ENCODE measurements around the gene ITGA11. TPM values are rescaled to one million over a fixed set of nuclear protein-coding genes. Genes with fewer than 3 reads are reported as not detected.

The ITGA11 gene
- total RNA-seq, 2 experiments from 2014 or later, result under 0.01 TPM; not detected in 1

DNA sequence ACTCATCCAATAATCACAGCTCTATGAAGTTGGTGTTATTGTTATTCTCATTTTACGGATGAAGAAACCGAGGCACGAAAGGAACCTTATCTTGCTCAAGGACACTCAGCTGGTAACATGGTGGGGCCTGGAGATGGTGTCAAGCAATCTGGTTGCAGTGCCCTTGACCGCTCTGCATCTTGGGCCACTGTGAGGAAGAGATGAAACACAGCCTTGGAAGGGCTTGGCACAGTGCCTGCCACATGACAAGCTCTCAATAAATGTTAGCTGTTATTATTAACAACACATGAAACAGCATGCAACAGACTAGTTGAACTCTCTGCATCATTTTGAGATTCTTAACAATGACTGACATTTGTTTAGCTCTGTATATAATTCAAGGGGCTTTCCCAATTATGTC, 10.1 kb upstream of the ITGA11 start:
- no peaks in the 10 kb centered on the region for H3K9me3 ChIP-seq (ENCODE audit: low read length)
- no peak overlapping the region for H3K27ac ChIP-seq (ENCODE audit: low read depth, low read length, poor library complexity, severe bottlenecking)
- POLR2A ChIA-PET, result interaction anchor here (0.5 kb wide), 1 partner anchor 219 kb away, joined by 3 read pairs; no protein-coding TSS in a partner anchor
- no peaks in the 10 kb centered on the region for H4K20me1 ChIP-seq (ENCODE audit: insufficient read depth, low read length)
- no peak overlapping the region for H2AFZ ChIP-seq (ENCODE audit: low read length)
- CTCF ChIA-PET (ENCODE audit: unreplicated experiment), result interaction anchor here (0.5 kb wide), 1 partner anchor 495 kb away, joined by 3 read pairs; no protein-coding TSS in a partner anchor
- intact Hi-C loops (cut with micrococcal nuclease; ENCODE audit: unreplicated experiment), result no loop called here
- no peaks in the 10 kb centered on the region for H3K36me3 ChIP-seq (ENCODE audit: insufficient read depth, low read length)
- no TSS peak for BruUV-seq (replicated peaks)
- no peaks in the 10 kb centered on the region for H3K79me2 ChIP-seq (ENCODE audit: insufficient read depth, low read depth, low read length)
- no peak for DNase-seq (ENCODE audit: low spot score)
- no peaks in the 10 kb centered on the region for H3K9me2 ChIP-seq (ENCODE audit: insufficient read depth, low read length)
- no peak overlapping the region for H3K4me2 ChIP-seq (ENCODE audit: low read length)
- no peak overlapping the region for H3K4me3 ChIP-seq (ENCODE audit: low read depth, low read length, poor library complexity, severe bottlenecking)
- no peaks in the 10 kb centered on the region for H3K4me1 ChIP-seq (ENCODE audit: insufficient read depth, low read length, poor library complexity, severe bottlenecking)
- no peak for TF ChIP-seq EZH2phosphoT487 (IDR thresholded peaks at IDR 0.05; ENCODE audit: borderline replicate concordance, low read depth, low read length)
- TF ChIP-seq, protein P1, sequence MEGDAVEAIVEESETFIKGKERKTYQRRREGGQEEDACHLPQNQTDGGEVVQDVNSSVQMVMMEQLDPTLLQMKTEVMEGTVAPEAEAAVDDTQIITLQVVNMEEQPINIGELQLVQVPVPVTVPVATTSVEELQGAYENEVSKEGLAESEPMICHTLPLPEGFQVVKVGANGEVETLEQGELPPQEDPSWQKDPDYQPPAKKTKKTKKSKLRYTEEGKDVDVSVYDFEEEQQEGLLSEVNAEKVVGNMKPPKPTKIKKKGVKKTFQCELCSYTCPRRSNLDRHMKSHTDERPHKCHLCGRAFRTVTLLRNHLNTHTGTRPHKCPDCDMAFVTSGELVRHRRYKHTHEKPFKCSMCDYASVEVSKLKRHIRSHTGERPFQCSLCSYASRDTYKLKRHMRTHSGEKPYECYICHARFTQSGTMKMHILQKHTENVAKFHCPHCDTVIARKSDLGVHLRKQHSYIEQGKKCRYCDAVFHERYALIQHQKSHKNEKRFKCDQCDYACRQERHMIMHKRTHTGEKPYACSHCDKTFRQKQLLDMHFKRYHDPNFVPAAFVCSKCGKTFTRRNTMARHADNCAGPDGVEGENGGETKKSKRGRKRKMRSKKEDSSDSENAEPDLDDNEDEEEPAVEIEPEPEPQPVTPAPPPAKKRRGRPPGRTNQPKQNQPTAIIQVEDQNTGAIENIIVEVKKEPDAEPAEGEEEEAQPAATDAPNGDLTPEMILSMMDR (conservative IDR thresholded peaks at IDR 0.05; ENCODE audit: low read length), result no peak

- no TSS peak for BruUV-seq (replicated peaks)
- intact Hi-C loops (cut with micrococcal nuclease; ENCODE audit: unreplicated experiment), result no loop called here
- Histone ChIP-seq H3K9me2 (ENCODE audit: insufficient read depth, low read length) (no peaks in the 10 kb centered on the region), H3K4me2 (ENCODE audit: low read length) (no peak overlapping the region), H2AFZ (ENCODE audit: low read length) (no peak overlapping the region), H3K79me2 (ENCODE audit: insufficient read depth, low read depth, low read length) (no peaks in the 10 kb centered on the region), H3K9me3 (ENCODE audit: low read length) (no peaks in the 10 kb centered on the region), H3K4me1 (ENCODE audit: insufficient read depth, low read length, poor library complexity, severe bottlenecking) (no peaks in the 10 kb centered on the region), H3K4me3 (ENCODE audit: low read depth, low read length, poor library complexity, severe bottlenecking) (no peak overlapping the region), H3K36me3 (ENCODE audit: insufficient read depth, low read length) (no peaks in the 10 kb centered on the region), H3K27ac (ENCODE audit: low read depth, low read length, poor library complexity, severe bottlenecking) (no peak overlapping the region), H4K20me1 (ENCODE audit: insufficient read depth, low read length) (no peaks in the 10 kb centered on the region)
- CTCF ChIA-PET (ENCODE audit: unreplicated experiment), result no interaction called here
- no peak for DNase-seq (ENCODE audit: low spot score)
- TF ChIP-seq EZH2phosphoT487 (IDR thresholded peaks at IDR 0.05; ENCODE audit: borderline replicate concordance, low read depth, low read length), result no peak
- TF ChIP-seq, protein P1 (conservative IDR thresholded peaks at IDR 0.05; ENCODE audit: low read length), result no peak
- POLR2A ChIA-PET, result no interaction called here
Observed at GRCh38 chr15:68441045-68441743, 9.2 kb upstream of the ITGA11 start.

- no peak for DNase-seq (ENCODE audit: low spot score)
- CTCF ChIA-PET (ENCODE audit: unreplicated experiment), result no interaction called here
- Histone ChIP-seq H3K4me3 (ENCODE audit: low read depth, low read length, poor library complexity, severe bottlenecking) (no peak overlapping the region), H3K36me3 (ENCODE audit: insufficient read depth, low read length) (no peaks in the 10 kb centered on the region), H3K79me2 (ENCODE audit: insufficient read depth, low read depth, low read length) (no peaks in the 10 kb centered on the region), H3K4me1 (ENCODE audit: insufficient read depth, low read length, poor library complexity, severe bottlenecking) (no peaks in the 10 kb centered on the region), H2AFZ (ENCODE audit: low read length) (no peak overlapping the region), H3K4me2 (ENCODE audit: low read length) (no peak overlapping the region), H3K9me3 (ENCODE audit: low read length) (no peaks in the 10 kb centered on the region), H4K20me1 (ENCODE audit: insufficient read depth, low read length) (no peaks in the 10 kb centered on the region), H3K27ac (ENCODE audit: low read depth, low read length, poor library complexity, severe bottlenecking) (no peak overlapping the region), H3K9me2 (ENCODE audit: insufficient read depth, low read length) (no peaks in the 10 kb centered on the region)
- TF ChIP-seq EZH2phosphoT487 (IDR thresholded peaks at IDR 0.05; ENCODE audit: borderline replicate concordance, low read depth, low read length), result no peak
- TF ChIP-seq, protein P1 (conservative IDR thresholded peaks at IDR 0.05; ENCODE audit: low read length), result no peak
- POLR2A ChIA-PET, result no interaction called here
- no TSS peak for BruUV-seq (replicated peaks)
- intact Hi-C loops (cut with micrococcal nuclease; ENCODE audit: unreplicated experiment), result no loop called here
Observed at GRCh38 chr15:68440136-68440535, 8.2 kb upstream of the ITGA11 start.
